Amygdala (tissue), 56 donors: Measurements from ENCODE around the gene HDDC2.

Experiments
- DNase-seq, 56 donors: peaks; one replicate each; lab custom pipeline; 2025; lab: John Stamatoyannopoulos, UW

Gene HDDC2

GRCh38 chr6:125301435-125302391 is at the start of gene HDDC2:
TSS of gene HDDC2 (minus strand) at chr6:125301967. CDS start at chr6:125301932, 35 bp downstream.
- peak in 41 of 56 donors; percentile 6 to 74 (median 46) for DNase-seq

GRCh38 chr6:125346926-125347563 is 45.3 kb upstream of the HDDC2 start:
- no peak for DNase-seq

GRCh38 chr6:125346201-125346925 is 44.6 kb upstream of the HDDC2 start:
- peak in 1 of 56 donors; percentile 2 for DNase-seq

GRCh38 chr6:125341460-125341859 is 39.7 kb upstream of the HDDC2 start:
- DNase-seq, result no peak

GRCh38 chr6:125340991-125341390 is 39.2 kb upstream of the HDDC2 start:
- DNase-seq, result no peak

GRCh38 chr6:125340175-125340835 is 38.5 kb upstream of the HDDC2 start:
- no peak for DNase-seq

- DNase-seq, result no peak
Measured at GRCh38 chr6:125339653-125340052, 37.9 kb upstream of the HDDC2 start.

- DNase-seq, result no peak
Measured at GRCh38 chr6:125338381-125338780, 36.6 kb upstream of the HDDC2 start.

- no peak for DNase-seq
Measured at GRCh38 chr6:125337706-125338105, 35.9 kb upstream of the HDDC2 start.

GRCh38 chr6:125332664-125333063 is 30.9 kb upstream of the HDDC2 start:
- no peak for DNase-seq

- no peak for DNase-seq
Measured at GRCh38 chr6:125325586-125325985, 23.8 kb upstream of the HDDC2 start.

GRCh38 chr6:125323376-125323775 is 21.6 kb upstream of the HDDC2 start:
- DNase-seq, result no peak

GRCh38 chr6:125316621-125317020 is 14.9 kb upstream of the HDDC2 start:
- DNase-seq, result peak in 54 of 56 donors; percentile 19 to 95 (median 73)

- no peak for DNase-seq
Measured at GRCh38 chr6:125315548-125315947, 13.8 kb upstream of the HDDC2 start.

- peak in 48 of 56 donors; percentile 3 to 83 (median 39) for DNase-seq
Measured at GRCh38 chr6:125314009-125314581, 12.3 kb upstream of the HDDC2 start.

- no peak for DNase-seq
Measured at GRCh38 chr6:125312950-125313349, 11.2 kb upstream of the HDDC2 start.

GRCh38 chr6:125312478-125312877 is 10.7 kb upstream of the HDDC2 start:
- no peak for DNase-seq

GRCh38 chr6:125310994-125311649 is 9.4 kb upstream of the HDDC2 start:
- DNase-seq, result peak in 17 of 56 donors; percentile 3 to 60 (median 7)

GRCh38 chr6:125307964-125308615 is 6.3 kb upstream of the HDDC2 start:
- DNase-seq, result no peak
